HAP-1 (cell line): Measurements from ENCODE around the gene ZNF532.

ENCODE experiments used
- DNase-seq, 2 experiments: peaks; one replicate each; pipeline ENCODE4 v3.0.0-alpha.2; 2016 to 2020; ENCODE audit warnings: low spot score in 2 of 2
- H3K27me3 ChIP-seq: fragments of 250-450 bp; sonication (Bioruptor Pico); 2 replicates; pipeline ENCODE4 v1.5.1; 2020; ENCODE audit warnings: low read depth, mild to moderate bottlenecking, moderate library complexity
- H3K36me3 ChIP-seq: fragments of 250-450 bp; sonication (Bioruptor Pico); replicated peaks from 2 replicates; pipeline ENCODE4 v1.5.1; 2020; ENCODE audit warnings: mild to moderate bottlenecking
- H3K4me1 ChIP-seq: fragments of 250-450 bp; sonication (Bioruptor Pico); 2 replicates; pipeline ENCODE4 v1.5.1; 2020; ENCODE audit warnings: mild to moderate bottlenecking
- H3K4me3 ChIP-seq: fragments of 250-450 bp; sonication (Bioruptor Pico); 2 replicates; pipeline ENCODE4 v1.5.1; 2020; ENCODE audit warnings: mild to moderate bottlenecking, moderate library complexity
- H3K9me3 ChIP-seq: fragments of 250-450 bp; sonication (Bioruptor Pico); 2 replicates; pipeline ENCODE4 v1.5.1; 2020; ENCODE audit warnings: mild to moderate bottlenecking, moderate library complexity
- in situ Hi-C: fragments of 300-500 bp; cut with MboI; formaldehyde crosslinking; loops from 3 replicates; pipeline ENCODE4 v1.14.3; 2020; ENCODE audit warnings: low sequenced_read_pairs, inconsistent platforms, mixed read lengths

ZNF532 gene

GRCh38 chr18:58980991-58981390 lies 116.3 kb downstream of the ZNF532 start:
- no peaks in the 10 kb centered on the region for H3K27me3 ChIP-seq
- H3K4me3 ChIP-seq = no peak overlapping the region
- H3K9me3 ChIP-seq = no peaks in the 10 kb centered on the region
- in situ Hi-C loops = no loop called here
- no peaks in the 10 kb centered on the region for H3K36me3 ChIP-seq
- DNase-seq = no peak
- H3K4me1 ChIP-seq = no peaks in the 10 kb centered on the region

- DNase-seq = no peak
- Histone ChIP-seq H3K4me3 (no peak overlapping the region), H3K27me3 (no peaks in the 10 kb centered on the region), H3K4me1 (no peaks in the 10 kb centered on the region), H3K36me3 (no peaks in the 10 kb centered on the region), H3K9me3 (no peaks in the 10 kb centered on the region)
- in situ Hi-C loops = no loop called here
Observed at GRCh38 chr18:58983260-58984155, 118.8 kb downstream of the ZNF532 start.

GRCh38 chr18:58988600-58988999 lies 123.9 kb downstream of the ZNF532 start:
- H3K36me3 ChIP-seq = no peaks in the 10 kb centered on the region
- DNase-seq = no peak
- no peaks in the 10 kb centered on the region for H3K27me3 ChIP-seq
- no peaks in the 10 kb centered on the region for H3K4me1 ChIP-seq
- in situ Hi-C loops = no loop called here
- H3K9me3 ChIP-seq = 0 out of 2 replicates have a peak, but pooled peaks cover 3% of the 10 kb centered on the region
- no peak overlapping the region for H3K4me3 ChIP-seq

- Histone ChIP-seq H3K4me1 (no peaks in the 10 kb centered on the region), H3K27me3 (no peaks in the 10 kb centered on the region), H3K4me3 (no peak overlapping the region), H3K36me3 (no peaks in the 10 kb centered on the region), H3K9me3 (0 out of 2 replicates have a peak, but pooled peaks cover 3% of the 10 kb centered on the region)
- in situ Hi-C loops = no loop called here
- DNase-seq = no peak
Observed at GRCh38 chr18:58989184-58989759, 124.6 kb downstream of the ZNF532 start.

GRCh38 chr18:58990720-58991119 lies 126.0 kb downstream of the ZNF532 start:
- peaks cover under 1% of the 10 kb centered on the region; the same call in 1 of the 2 replicates for H3K4me1 ChIP-seq
- no peak for DNase-seq
- no peak overlapping the region for H3K4me3 ChIP-seq
- in situ Hi-C loops = no loop called here
- no peaks in the 10 kb centered on the region for H3K27me3 ChIP-seq
- H3K9me3 ChIP-seq = 0 out of 2 replicates have a peak, but pooled peaks cover 3% of the 10 kb centered on the region
- no peaks in the 10 kb centered on the region for H3K36me3 ChIP-seq

GRCh38 chr18:58991167-58991798 lies 126.6 kb downstream of the ZNF532 start:
- Histone ChIP-seq H3K9me3 (0 out of 2 replicates have a peak, but pooled peaks cover 3% of the 10 kb centered on the region), H3K4me3 (no peak overlapping the region), H3K27me3 (no peaks in the 10 kb centered on the region), H3K4me1 (peaks cover 5% of the 10 kb centered on the region), H3K36me3 (no peaks in the 10 kb centered on the region)
- in situ Hi-C loops = no loop called here
- no peak for DNase-seq

- H3K36me3 ChIP-seq = no peaks in the 10 kb centered on the region
- no peaks in the 10 kb centered on the region for H3K27me3 ChIP-seq
- in situ Hi-C loops = no loop called here
- DNase-seq = no peak
- H3K4me3 ChIP-seq = no peak overlapping the region
- H3K4me1 ChIP-seq = peaks cover 17% of the 10 kb centered on the region
- 0 out of 2 replicates have a peak, but pooled peaks cover 3% of the 10 kb centered on the region for H3K9me3 ChIP-seq
Observed at GRCh38 chr18:58992301-58993231, 127.9 kb downstream of the ZNF532 start.

- Histone ChIP-seq H3K36me3 (no peaks in the 10 kb centered on the region), H3K27me3 (no peaks in the 10 kb centered on the region), H3K9me3 (0 out of 2 replicates have a peak, but pooled peaks cover 3% of the 10 kb centered on the region), H3K4me1 (peaks cover 24% of the 10 kb centered on the region), H3K4me3 (no peak overlapping the region)
- in situ Hi-C loops = no loop called here
- no peak for DNase-seq
Observed at GRCh38 chr18:58993260-58993659, 128.6 kb downstream of the ZNF532 start.

- H3K4me3 ChIP-seq = no peak overlapping the region
- in situ Hi-C loops = no loop called here
Observed at GRCh38 chr18:58995663-58996062, 131.0 kb downstream of the ZNF532 start.

GRCh38 chr18:58996131-58996641 lies 131.5 kb downstream of the ZNF532 start:
- Histone ChIP-seq H3K4me1 (peaks cover 31% of the 10 kb centered on the region), H3K4me3 (no peak overlapping the region), H3K9me3 (no peaks in the 10 kb centered on the region), H3K36me3 (no peaks in the 10 kb centered on the region), H3K27me3 (no peaks in the 10 kb centered on the region)
- in situ Hi-C loops = no loop called here
- peak; percentile 81 to 82 for DNase-seq

More at GRCh38 chr18:58995663-58996062, 131.0 kb downstream of the ZNF532 start:
- H3K36me3 ChIP-seq = no peaks in the 10 kb centered on the region
- DNase-seq = no peak
- no peaks in the 10 kb centered on the region for H3K9me3 ChIP-seq
- H3K27me3 ChIP-seq = no peaks in the 10 kb centered on the region
- peaks cover 29% of the 10 kb centered on the region for H3K4me1 ChIP-seq

- no peaks in the 10 kb centered on the region for H3K36me3 ChIP-seq
- in situ Hi-C loops = no loop called here
- DNase-seq = peak; percentile 32 to 43
- no peaks in the 10 kb centered on the region for H3K27me3 ChIP-seq
- H3K4me1 ChIP-seq = peaks cover 36% of the 10 kb centered on the region
- no peak overlapping the region for H3K4me3 ChIP-seq
- H3K9me3 ChIP-seq = no peaks in the 10 kb centered on the region
Observed at GRCh38 chr18:58996696-58997095, 132.0 kb downstream of the ZNF532 start.

- Histone ChIP-seq H3K4me1 (peaks cover 38% of the 10 kb centered on the region), H3K36me3 (no peaks in the 10 kb centered on the region), H3K27me3 (no peaks in the 10 kb centered on the region), H3K9me3 (no peaks in the 10 kb centered on the region), H3K4me3 (no peak overlapping the region)
- peak; percentile 54 to 69 for DNase-seq
- in situ Hi-C loops = no loop called here
Observed at GRCh38 chr18:58997811-58998337, 133.2 kb downstream of the ZNF532 start.
